Common myeloid progenitor, CD34-positive (primary cell): ENCODE data around the gene RETSAT.
"Not testable (repeated sequence)": the region's sequence is repeated elsewhere in the genome, so short reads cannot be mapped to it uniquely, and the experiment has no call there.

Experiments used
- CTCF ChIA-PET: fragments of 350-600 bp; sonication (Branson Sonifier 250); formaldehyde crosslinking; loops from one replicate; lab custom pipeline; 2021; ENCODE audit warnings: antibody characterized with exemption; lab: Charles Lee
- POLR2A ChIA-PET: fragments of 350-600 bp; sonication (Branson Sonifier 250); formaldehyde crosslinking; loops from one replicate; lab custom pipeline; 2021; ENCODE audit warnings: antibody characterized with exemption; lab: Charles Lee
- DNase-seq, 3 donors: peaks; one replicate each; pipeline versions ENCODE4 v3.0.0 to v3.0.0-alpha.2; 2013
- H3K27ac ChIP-seq, 2 experiments: 1 replicate in 1 of 2; 2 replicates in 1 of 2; pipeline ENCODE4 v1.7.0; 2013; ENCODE audit warnings: inconsistent platforms in 2 of 2, low read length in 2 of 2, mild to moderate bottlenecking in 2 of 2, low read depth in 1 of 2, moderate library complexity in 1 of 2; ENCODE audit not compliant: severe bottlenecking in 2 of 2, insufficient read depth in 1 of 2, poor library complexity in 1 of 2
- H3K27me3 ChIP-seq, 5 experiments: replicated peaks in 2 of 5; 1 replicate in 3 of 5; 2 replicates in 2 of 5; pipeline versions ENCODE4 v1.6.1 to v1.7.0; 2013; ENCODE audit warnings: low read length in 4 of 5, mild to moderate bottlenecking in 2 of 5, moderate library complexity in 2 of 5, inconsistent platforms in 1 of 5; ENCODE audit not compliant: insufficient read depth in 5 of 5, control insufficient read depth in 4 of 5
- H3K36me3 ChIP-seq, 4 experiments: 1 replicate in 2 of 4; 2 replicates in 2 of 4; pipeline versions ENCODE4 v1.6.1 to v1.7.0; 2013; ENCODE audit warnings: low read length in 3 of 4, control low read depth in 1 of 4, mild to moderate bottlenecking in 1 of 4; ENCODE audit not compliant: control insufficient read depth in 4 of 4, insufficient read depth in 4 of 4
- H3K4me1 ChIP-seq, 4 experiments: 1 replicate in 3 of 4; 2 replicates in 1 of 4; pipeline versions ENCODE4 v1.6.1 to v1.7.1; 2013; ENCODE audit warnings: low read length in 3 of 4, mild to moderate bottlenecking in 3 of 4, control low read depth in 1 of 4, inconsistent platforms in 1 of 4, moderate library complexity in 1 of 4; ENCODE audit not compliant: control insufficient read depth in 4 of 4, insufficient read depth in 4 of 4; ENCODE audit errors: control extremely low read depth in 1 of 4
- H3K4me3 ChIP-seq, 7 experiments: 1 replicate in 4 of 7; 2 replicates in 3 of 7; pipeline versions ENCODE4 v1.5.1 to v1.7.0; 2013; ENCODE audit warnings: mild to moderate bottlenecking in 7 of 7, low read length in 6 of 7, moderate library complexity in 6 of 7, inconsistent platforms in 2 of 7, low read depth in 2 of 7, control low read depth in 1 of 7; ENCODE audit not compliant: insufficient read depth in 4 of 7, control insufficient read depth in 1 of 7; ENCODE audit errors: extremely low read depth in 1 of 7
- H3K9me3 ChIP-seq, 5 experiments: 1 replicate in 4 of 5; 2 replicates in 1 of 5; pipeline versions ENCODE4 v1.6.1 to v1.7.1; 2013; ENCODE audit warnings: low read length in 4 of 5, mild to moderate bottlenecking in 2 of 5, inconsistent platforms in 1 of 5, low read depth in 1 of 5, moderate library complexity in 1 of 5; ENCODE audit not compliant: control insufficient read depth in 4 of 5, insufficient read depth in 2 of 5; ENCODE audit errors: control extremely low read depth in 1 of 5
- WGBS: methylation state at CpG from one replicate; pipeline ENCODE4 v1.1.5; 2013; ENCODE audit not compliant: insufficient coverage; 5-methylcytosine and 5-hydroxymethylcytosine counted together

RETSAT gene

GRCh38 chr2:85329701-85330100 is 24.6 kb downstream of the RETSAT start:
- POLR2A ChIA-PET, DNase-seq, H3K4me3 ChIP-seq, H3K27ac ChIP-seq, H3K9me3 ChIP-seq, CTCF ChIA-PET, H3K27me3 ChIP-seq: not testable (repeated sequence)
- Histone ChIP-seq H3K4me1 (peaks cover 13 to 41% (median 34%) of the 10 kb centered on the region in 4 experiments), H3K36me3 (peaks cover 0 to 16% (median 5%) of the 10 kb centered on the region in 4 experiments)
- WGBS, result 100% methylated on average over 2 of the region's 3 CpGs

- H3K27me3 ChIP-seq, result no peaks in the 10 kb centered on the region
- peaks cover 0 to 21% (median 10%) of the 10 kb centered on the region in 4 experiments for H3K36me3 ChIP-seq
- ChIA-PET POLR2A (no interaction called here), CTCF (no interaction called here)
- H3K27ac ChIP-seq, result peak overlapping the region in 1 of 2 experiments; percentile 99
- H3K4me3 ChIP-seq, result peak overlapping the region in 3 of 7 experiments; percentile 84 to 97 (median 96)
- peaks cover 13 to 44% (median 37%) of the 10 kb centered on the region in 4 experiments for H3K4me1 ChIP-seq
- DNase-seq, result peak in 2 of 3 donors; percentile 46 to 56
- H3K9me3 ChIP-seq, result no peaks in the 10 kb centered on the region
Measured at GRCh38 chr2:85329181-85329651, 25.1 kb downstream of the RETSAT start.

- WGBS, result 0% methylated on average over 54 of the region's 57 CpGs
- H3K27me3 ChIP-seq, result no peaks in the 10 kb centered on the region
- POLR2A ChIA-PET, result interaction anchor here (0.7 to 2.3 kb wide), 4 partner anchors 10 to 260 kb away, joined by 4 to 12 read pairs (median 5); partner anchors contain the start of genes ELMOD3 and RETSAT
- peak within 1 kb of the TSS; percentile 97 to 99 for H3K27ac ChIP-seq
- H3K9me3 ChIP-seq, result no peaks in the 10 kb centered on the region
- H3K36me3 ChIP-seq, result peaks cover 7 to 29% (median 19%) of the 10 kb centered on the region in 4 experiments
- CTCF ChIA-PET, result interaction anchor here (1.0 to 1.3 kb wide), 2 partner anchors 27 to 31 kb away, joined by 3 read pairs; no protein-coding TSS in a partner anchor
- peak; percentile 94 to 97 (median 96) for DNase-seq
- H3K4me3 ChIP-seq, result peak within 1 kb of the TSS; percentile 84 to 97 (median 96)
- peaks cover 16 to 44% (median 38%) of the 10 kb centered on the region in 4 experiments for H3K4me1 ChIP-seq
Measured at GRCh38 chr2:85327822-85328617, 26.3 kb downstream of the RETSAT start, which contains the start of gene TGOLN2. TGOLN2 (minus strand) TSS chr2:85327989; CDS start chr2:85327962, 27 bp downstream.

- Histone ChIP-seq H3K9me3 (no peaks in the 10 kb centered on the region), H3K27ac (peak overlapping the region; percentile 97 to 99), H3K4me1 (peaks cover 16 to 44% (median 39%) of the 10 kb centered on the region in 4 experiments), H3K4me3 (peak overlapping the region; percentile 84 to 97 (median 96)), H3K27me3 (no peaks in the 10 kb centered on the region), H3K36me3 (peaks cover 7 to 37% (median 24%) of the 10 kb centered on the region in 4 experiments)
- CTCF ChIA-PET, result interaction anchor here (1.0 to 1.4 kb wide), 3 partner anchors 26 to 224 kb away, joined by 3 read pairs; no protein-coding TSS in a partner anchor
- peak; percentile 25 to 74 (median 70) for DNase-seq
- POLR2A ChIA-PET, result interaction anchor here (0.7 to 2.3 kb wide), 5 partner anchors 9 to 261 kb away, joined by 3 to 12 read pairs (median 4); partner anchors contain the start of genes ELMOD3 and RETSAT
- WGBS, result 8% methylated on average over 35 of the region's 41 CpGs
Measured at GRCh38 chr2:85327160-85327821, 27.0 kb downstream of the RETSAT start.

GRCh38 chr2:85326406-85327159 is 27.7 kb downstream of the RETSAT start:
- WGBS, result 10% methylated on average over 32 of the region's 32 CpGs
- ChIA-PET POLR2A (interaction anchor here (0.7 to 2.3 kb wide), 3 partner anchors 8 to 28 kb away, joined by 3 to 12 read pairs (median 6); partner anchors contain the start of genes ELMOD3 and RETSAT), CTCF (interaction anchor here (1.0 to 1.5 kb wide), 3 partner anchors 25 to 225 kb away, joined by 3 to 5 read pairs (median 3); no protein-coding TSS in a partner anchor)
- Histone ChIP-seq H3K4me3 (peak overlapping the region; percentile 84 to 97 (median 96)), H3K4me1 (peaks cover 16 to 49% (median 39%) of the 10 kb centered on the region in 4 experiments), H3K9me3 (no peaks in the 10 kb centered on the region), H3K36me3 (peaks cover 7 to 44% (median 27%) of the 10 kb centered on the region in 4 experiments), H3K27ac (peak overlapping the region; percentile 97 to 99), H3K27me3 (no peaks in the 10 kb centered on the region)
- peak; percentile 43 to 77 (median 73) for DNase-seq

GRCh38 chr2:85325466-85325811 is 28.9 kb downstream of the RETSAT start:
- H3K4me1 ChIP-seq, result peaks cover 16 to 49% (median 39%) of the 10 kb centered on the region in 4 experiments
- ChIA-PET CTCF (interaction anchor here (1.3 to 1.5 kb wide), 4 partner anchors 16 to 226 kb away, joined by 3 to 5 read pairs (median 4); no protein-coding TSS in a partner anchor), POLR2A (interaction anchor here (0.7 kb wide), 1 partner anchor 14 kb away, joined by 3 read pairs; no protein-coding TSS in a partner anchor)
- peak overlapping the region in 6 of 7 experiments; percentile 84 to 97 (median 96) for H3K4me3 ChIP-seq
- H3K36me3 ChIP-seq, result peaks cover 18 to 55% (median 36%) of the 10 kb centered on the region in 4 experiments
- no peak for DNase-seq
- H3K27ac ChIP-seq, result peak overlapping the region; percentile 97 to 99
- no peaks in the 10 kb centered on the region for H3K9me3 ChIP-seq
- WGBS, result 68% methylated on average over 6 of the region's 9 CpGs
- no peaks in the 10 kb centered on the region for H3K27me3 ChIP-seq
